HEK293T (cell line): ENCODE measurements around the gene FBXO24.

Source experiments
- ARNT ChIP-seq: fragments of 450-650 bp; IDR thresholded peaks from 2 replicates; pipeline ENCODE4 v1.6.1; 2017; ENCODE audit warnings: mild to moderate bottlenecking
- ELF4 ChIP-seq: fragments of 450-650 bp; IDR thresholded peaks from 2 replicates; pipeline ENCODE4 v1.6.1; 2017; ENCODE audit warnings: antibody characterized with exemption
- FOXA1 ChIP-seq: fragments of 450-650 bp; IDR thresholded peaks from 2 replicates; pipeline ENCODE4 v1.6.1; 2016; ENCODE audit warnings: mild to moderate bottlenecking
- FOXK2 ChIP-seq: fragments of 450-650 bp; IDR thresholded peaks from 2 replicates; pipeline ENCODE4 v1.6.1; 2016; ENCODE audit warnings: mild to moderate bottlenecking
- HDGF ChIP-seq: fragments of 450-650 bp; IDR thresholded peaks from 2 replicates; pipeline ENCODE4 v1.6.1; 2017; ENCODE audit warnings: antibody characterized with exemption, borderline replicate concordance
- NFRKB ChIP-seq: fragments of 450-650 bp; IDR thresholded peaks from 2 replicates; pipeline ENCODE4 v1.6.1; 2016; ENCODE audit warnings: mild to moderate bottlenecking, moderate library complexity
- SP1 ChIP-seq: fragments of 450-650 bp; IDR thresholded peaks from 2 replicates; pipeline ENCODE4 v1.6.1; 2017

DNA sequence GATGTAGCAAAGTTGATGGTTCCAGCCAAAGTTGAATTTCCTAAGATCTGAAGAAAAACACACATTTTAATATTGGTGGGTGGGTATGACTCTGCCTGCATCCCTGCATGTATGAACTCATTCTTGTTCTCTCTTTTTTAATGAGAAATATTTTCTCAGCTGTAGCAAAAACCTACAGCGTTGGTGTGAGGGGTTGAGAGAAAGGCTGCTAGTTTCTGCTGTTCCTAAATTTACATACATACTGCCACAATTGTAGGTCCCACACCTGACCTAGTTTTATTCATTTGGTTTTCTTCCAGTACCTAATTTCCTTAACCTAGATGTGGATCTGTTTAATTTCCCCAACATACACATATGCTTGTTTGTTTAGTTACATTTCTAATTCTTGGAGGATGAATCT, 42.5 kb upstream of the FBXO24 start:
- TF ChIP-seq ELF4 (no peak), NFRKB (no peak), SP1 (no peak), FOXA1 (no peak), HDGF (no peak), FOXK2 (no peak), ARNT (no peak)
